Middle frontal gyrus (tissue), 1 donor: Measurements from ENCODE around the gene IL32.

Experiments
- DNase-seq: peaks from one replicate; pipeline ENCODE4 v3.0.0-alpha.2; 2015; ENCODE audit warnings: low spot score; ENCODE audit errors: extremely low spot score

The IL32 gene, protein sequence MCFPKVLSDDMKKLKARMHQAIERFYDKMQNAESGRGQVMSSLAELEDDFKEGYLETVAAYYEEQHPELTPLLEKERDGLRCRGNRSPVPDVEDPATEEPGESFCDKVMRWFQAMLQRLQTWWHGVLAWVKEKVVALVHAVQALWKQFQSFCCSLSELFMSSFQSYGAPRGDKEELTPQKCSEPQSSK

GRCh38 chr16:3065069-3065741 lies at the start of gene IL32:
Gene IL32, plus strand, starts transcription at chr16:3065640. Its CDS starts 172 bp downstream, at chr16:3065812.
- DNase-seq: no peak

DNA sequence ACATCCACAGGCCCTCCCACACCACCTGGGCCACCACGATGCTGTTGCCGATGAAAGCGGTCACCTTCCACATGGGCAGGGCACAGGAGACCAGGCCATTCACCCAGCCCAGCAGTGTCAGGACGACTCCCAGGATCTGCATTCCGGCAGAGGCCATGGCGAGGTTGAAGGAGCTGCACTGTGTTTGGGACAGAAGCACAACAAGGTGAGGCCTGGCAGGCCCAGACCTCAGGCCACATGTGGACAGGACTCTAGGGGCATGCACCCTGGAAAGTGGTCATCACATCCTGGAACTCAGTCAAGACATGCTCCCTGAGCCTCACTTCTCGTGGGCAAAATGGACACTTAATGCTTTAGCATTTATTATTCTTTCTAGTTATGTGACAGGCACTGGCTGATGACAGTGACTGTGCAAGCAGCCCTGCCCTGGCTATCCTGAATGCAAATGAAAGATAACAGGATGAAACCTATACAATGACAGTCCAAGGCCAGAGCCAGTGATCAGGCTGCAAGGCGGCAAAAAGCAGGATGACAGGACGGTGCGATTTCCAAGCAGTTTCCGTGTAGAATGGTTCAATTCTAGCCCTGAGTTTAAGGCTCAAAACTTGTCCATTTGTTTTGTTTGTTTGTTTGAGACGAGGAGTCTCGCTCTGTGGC lies 49.4 kb upstream of the IL32 start:
- no peak for DNase-seq

DNA sequence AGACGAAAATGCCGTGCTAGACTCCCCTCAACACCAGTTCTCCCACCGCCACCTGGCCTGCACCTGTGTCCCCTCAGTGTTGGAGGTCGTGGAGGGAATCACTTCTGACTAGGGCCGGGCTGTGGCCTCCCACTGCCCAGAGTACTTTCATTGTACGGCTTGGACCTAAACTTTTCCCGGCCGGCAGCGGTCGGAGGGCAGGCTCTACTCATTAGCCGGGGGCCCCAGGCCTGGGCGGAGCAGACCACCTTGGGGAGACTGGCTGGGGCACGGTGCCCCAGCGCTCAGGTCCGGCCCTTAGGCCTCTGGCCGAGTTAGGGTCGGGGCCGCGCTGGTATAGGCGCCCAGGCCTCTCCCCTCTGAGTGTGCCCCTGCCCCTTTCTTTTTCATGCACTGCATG lies 48.1 kb upstream of the IL32 start:
- DNase-seq: no peak

DNA sequence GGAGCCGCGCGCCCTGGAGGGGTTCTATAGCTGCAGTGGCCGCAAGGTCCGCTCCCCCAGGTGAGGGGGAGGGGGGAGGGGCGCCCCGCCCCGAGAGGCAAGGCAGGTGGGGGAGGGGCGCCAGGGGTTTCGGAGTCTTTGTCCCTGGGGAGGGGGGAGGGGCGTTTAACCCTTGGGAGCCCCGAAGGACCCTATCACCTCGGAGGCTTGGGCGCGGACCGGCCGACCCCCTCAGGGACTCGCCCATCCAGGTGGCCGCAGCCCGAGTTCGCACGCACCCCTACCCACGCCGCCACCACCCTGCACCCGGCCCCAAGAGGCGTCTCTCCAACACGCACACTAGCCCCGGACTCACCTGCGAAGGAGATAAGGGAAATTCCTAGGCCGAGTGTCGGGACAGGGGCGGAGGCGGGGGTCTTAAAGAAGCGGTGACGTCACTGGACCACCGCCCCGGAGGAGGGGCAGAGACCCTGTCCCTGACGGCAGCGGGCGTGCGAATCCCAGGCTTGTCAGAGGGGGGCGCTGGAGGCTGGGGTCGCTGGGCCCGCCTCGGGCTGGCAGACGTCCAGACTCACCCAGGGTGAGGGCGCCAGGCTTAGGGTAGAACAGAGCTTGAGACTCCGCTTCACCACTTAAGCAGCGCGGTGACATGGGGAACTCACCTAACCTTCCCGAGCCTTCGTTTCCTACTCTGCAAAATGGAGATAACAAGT lies 47.5 kb upstream of the IL32 start, which contains the start of gene CLDN6:
CLDN6 (minus strand) TSS at position 390 of the 713 bp plus-strand sequence. CDS start 2,162 bp downstream, outside the sequence.
- no peak for DNase-seq

- no peak for DNase-seq
These were observed 45.7 kb upstream of the IL32 start for GRCh38 chr16:3019594-3020246.

GRCh38 chr16:3020247-3020603 lies 45.2 kb upstream of the IL32 start, which contains the start of gene TNFRSF12A:
Gene TNFRSF12A, plus strand, starts transcription at chr16:3020368. Its CDS starts 30 bp downstream, at chr16:3020398.
- DNase-seq: no peak

- no peak for DNase-seq
These were observed 44.6 kb upstream of the IL32 start for GRCh38 chr16:3020604-3021448.

GRCh38 chr16:3021449-3022207 lies 43.8 kb upstream of the IL32 start:
- no peak for DNase-seq

GRCh38 chr16:3022208-3022683 lies 43.2 kb upstream of the IL32 start:
- no peak for DNase-seq

GRCh38 chr16:3022684-3023414 lies 42.6 kb upstream of the IL32 start:
- no peak for DNase-seq

GRCh38 chr16:3023415-3023668 lies 42.1 kb upstream of the IL32 start:
- no peak for DNase-seq

GRCh38 chr16:3023669-3024478 lies 41.6 kb upstream of the IL32 start, which contains the start of the genes HCFC1R1 and THOC6:
Gene HCFC1R1, minus strand, starts transcription at chr16:3023942. Its CDS starts 1 bp downstream, at chr16:3023941.
Gene THOC6, plus strand, starts transcription at chr16:3024035. Its CDS starts 292 bp downstream, at chr16:3024327.
- DNase-seq: peak; percentile 96

- no peak for DNase-seq
These were observed 40.1 kb upstream of the IL32 start for GRCh38 chr16:3025032-3026002.

DNA sequence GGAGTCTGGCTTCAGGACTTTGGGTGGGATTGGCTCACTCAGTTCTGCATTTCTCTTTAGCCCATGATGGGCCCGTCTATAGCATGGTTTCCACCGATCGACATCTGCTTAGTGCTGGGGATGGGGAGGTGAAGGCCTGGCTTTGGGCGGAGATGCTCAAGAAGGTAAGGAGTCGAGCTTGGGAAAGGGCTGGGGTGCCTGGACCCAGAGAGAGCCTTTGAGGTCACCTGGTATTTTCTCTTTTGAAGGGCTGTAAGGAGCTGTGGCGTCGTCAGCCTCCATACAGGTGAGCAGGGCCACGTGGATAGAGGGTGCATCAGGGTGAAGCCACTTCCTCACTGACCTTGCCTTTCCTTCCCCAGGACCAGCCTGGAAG lies 39.4 kb upstream of the IL32 start:
- no peak for DNase-seq

- no peak for DNase-seq
These were observed 38.6 kb upstream of the IL32 start for GRCh38 chr16:3026609-3027488.

DNA sequence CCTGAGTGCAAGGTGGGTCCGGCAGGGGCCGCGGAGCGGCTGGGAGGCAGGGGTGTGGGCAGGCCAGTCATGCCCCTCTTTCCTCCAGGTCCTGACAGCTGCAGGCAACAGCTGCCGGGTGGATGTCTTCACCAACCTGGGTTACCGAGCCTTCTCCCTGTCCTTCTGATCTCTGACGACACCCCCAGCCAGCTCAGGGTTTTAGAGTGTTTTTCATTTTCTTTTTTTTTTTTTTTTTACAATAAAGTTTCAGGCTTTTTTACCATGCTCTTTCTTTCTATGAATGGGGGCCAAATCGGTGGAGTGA lies 38.0 kb upstream of the IL32 start:
- no peak for DNase-seq
